ENCODE measurements around the gene NT5C1A.

NT5C1A gene

DNA sequence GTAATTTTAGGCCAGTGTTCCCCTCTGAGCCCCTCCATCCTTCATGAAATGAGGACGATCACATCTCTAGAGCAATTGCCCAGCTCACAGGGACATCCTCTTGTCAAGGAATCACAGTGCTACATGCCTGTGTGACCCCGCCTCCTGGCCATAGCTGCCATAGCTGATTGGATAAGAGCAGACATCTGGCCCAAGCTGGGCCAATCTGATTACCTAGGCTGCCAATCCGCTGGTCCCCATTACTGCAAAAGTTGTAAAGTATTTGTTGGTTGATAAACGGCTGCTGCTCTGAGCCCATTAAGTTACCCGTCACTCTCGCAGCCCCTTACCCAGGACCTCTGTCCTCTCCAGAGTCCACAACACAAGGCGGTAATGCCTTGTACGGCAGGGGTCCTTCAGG lies 8.3 kb downstream of the NT5C1A start:
- no peak for TF ChIP-seq CTCF (IDR thresholded peaks at IDR 0.05; ENCODE audit: extremely low read depth, insufficient read depth, missing control alignments)
- no peak for DNase-seq (ENCODE audit: low spot score)
- in situ Hi-C loops (cut with MboI; ENCODE audit: low pct_unique_long_range_greater_than_20kb, low sequenced_read_pairs, unreplicated experiment): no loop called here

DNA sequence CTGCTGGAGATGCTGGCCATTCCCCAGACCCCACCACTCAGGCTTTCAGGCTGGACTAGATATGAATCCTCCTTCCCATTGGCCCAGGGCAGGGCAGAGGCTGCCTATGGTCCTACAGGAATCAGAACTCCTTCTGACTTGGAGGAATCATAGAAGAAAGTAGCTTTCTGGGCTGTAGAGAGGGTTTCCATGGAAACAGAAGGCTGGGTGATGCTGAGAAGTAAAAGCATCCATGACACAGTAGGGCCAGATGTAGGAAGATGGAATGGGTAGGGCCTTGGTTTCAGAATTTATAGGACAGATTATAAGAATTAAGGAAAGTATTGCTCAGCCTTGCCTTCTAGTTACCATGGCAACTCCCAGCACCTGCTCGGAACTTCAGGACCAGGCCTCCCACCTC lies 9.0 kb downstream of the NT5C1A start:
- no peak for TF ChIP-seq CTCF (IDR thresholded peaks at IDR 0.05; ENCODE audit: extremely low read depth, insufficient read depth, missing control alignments)
- in situ Hi-C loops (cut with MboI; ENCODE audit: low pct_unique_long_range_greater_than_20kb, low sequenced_read_pairs, unreplicated experiment): no loop called here

GRCh38 chr1:39659538-39659937 lies 12.4 kb downstream of the NT5C1A start:
- DNase-seq (ENCODE audit: low spot score): no peak
- in situ Hi-C loops (cut with MboI; ENCODE audit: low pct_unique_long_range_greater_than_20kb, low sequenced_read_pairs, unreplicated experiment): no loop called here
- no peak for TF ChIP-seq CTCF (IDR thresholded peaks at IDR 0.05; ENCODE audit: extremely low read depth, insufficient read depth, missing control alignments)

More for the DNA sequence above, 9.0 kb downstream of the NT5C1A start:
- no peak for DNase-seq (ENCODE audit: low spot score)

- in situ Hi-C loops (cut with MboI; ENCODE audit: low pct_unique_long_range_greater_than_20kb, low sequenced_read_pairs, unreplicated experiment): no loop called here
Measured at GRCh38 chr1:39659110-39659509, 12.8 kb downstream of the NT5C1A start.

GRCh38 chr1:39657923-39658485 lies 13.9 kb downstream of the NT5C1A start:
- peak; percentile 83 for TF ChIP-seq CTCF (IDR thresholded peaks at IDR 0.05; ENCODE audit: extremely low read depth, insufficient read depth, missing control alignments)
- DNase-seq (ENCODE audit: low spot score): peak; percentile 70
- in situ Hi-C loops (cut with MboI; ENCODE audit: low pct_unique_long_range_greater_than_20kb, low sequenced_read_pairs, unreplicated experiment): no loop called here

More at GRCh38 chr1:39659110-39659509, 12.8 kb downstream of the NT5C1A start:
- DNase-seq (ENCODE audit: low spot score): no peak
- TF ChIP-seq CTCF (IDR thresholded peaks at IDR 0.05; ENCODE audit: extremely low read depth, insufficient read depth, missing control alignments): no peak

- TF ChIP-seq CTCF (IDR thresholded peaks at IDR 0.05; ENCODE audit: extremely low read depth, insufficient read depth, missing control alignments): no peak
- in situ Hi-C loops (cut with MboI; ENCODE audit: low pct_unique_long_range_greater_than_20kb, low sequenced_read_pairs, unreplicated experiment): no loop called here
Measured at GRCh38 chr1:39657402-39657801, 14.5 kb downstream of the NT5C1A start.

More at GRCh38 chr1:39657402-39657801, 14.5 kb downstream of the NT5C1A start:
- DNase-seq (ENCODE audit: low spot score): no peak
